K562 (cell line): ENCODE data around the gene PCCA. TPM values are rescaled to one million over a fixed set of nuclear protein-coding genes. Genes with fewer than 3 reads are reported as not detected.
A peak's percentile ranks its signal among the peaks of the same experiment; 100 is the strongest.

Experiments
- C11orf30 ChIP-seq: fragments of 450-650 bp; IDR thresholded peaks from 2 replicates; pipeline ENCODE4 v1.6.1; 2016; ENCODE audit warnings: low read depth, mild to moderate bottlenecking
- REST ChIP-seq, 2 experiments: fragments of 450-650 bp; formaldehyde crosslinking in 1 of 2; IDR thresholded peaks; 2 replicates each; pipeline versions ENCODE4 v1.4.0 to v1.6.1; 2014 to 2020; ENCODE audit warnings: mild to moderate bottlenecking in 2 of 2, borderline replicate concordance in 1 of 2, low read depth in 1 of 2
- polyA plus RNA-seq, 8 experiments: library from polyadenylated mRNA; depleted of rRNA in 4 of 8; stranded (reverse) in 5 of 8; unstranded in 3 of 8; fragments of >200 nt; fragmentation: Nextera tagmentation in 2 of 8; fragmentation: Illumina TruSeq in 1 of 8; extraction: Ambion mirVana in 2 of 8; extraction: Trizol in 1 of 8; gene quantifications; 2 replicates each; pipeline versions ENCODE4 v1.2.1 to v1.2.3, GENCODE V29; 2011 to 2014; ENCODE audit warnings: inconsistent platforms in 1 of 8, missing spikeins in 1 of 8
- total RNA-seq, 7 experiments: library from RNA; depleted of rRNA in 6 of 7; stranded (reverse); fragments of >200 nt in 6 of 7; fragmentation: Illumina TruSeq in 2 of 7; extraction: Trizol in 2 of 7; gene quantifications; 2 replicates each; pipeline versions ENCODE4 v1.2.1 to v1.2.3, GENCODE V29; 2011 to 2021; ENCODE audit warnings: low replicate concordance in 1 of 7

The PCCA gene
- total and polyA plus RNA-seq, 9 of the 15 experiments (the other 6 are each of a cell fraction or from before 2014, with no cell fraction given) = 5.2 to 14.1 (median 9.7) TPM

- TF ChIP-seq REST (IDR thresholded peaks at IDR 0.05; ENCODE audit: borderline replicate concordance) (peak; percentile 84), REST (CRISPR knock-in tag; IDR thresholded peaks at IDR 0.05; ENCODE audit: low read depth) (no peak), C11orf30 (peak; percentile 38)
Observed at GRCh38 chr13:100088644-100089464, at the start of gene PCCA (continued).
